Activated naive CD4-positive, alpha-beta T cell treated with anti-CD3 and anti-CD28 coated beads, Interleukin-2, amount 10 ng/mL, durations not matched to agents 7 days and 5 days (primary cell): Measurements from ENCODE around the gene CRACR2A.

Source experiments
- CTCF ChIA-PET: fragments of 350-600 bp; sonication (Branson Sonifier 250); formaldehyde crosslinking; loops from one replicate; lab custom pipeline; 2021; ENCODE audit warnings: antibody characterized with exemption; lab: Charles Lee
- DNase-seq: peaks from one replicate; pipeline ENCODE4 v3.0.0-alpha.2; 2020
- H3K27ac Mint-ChIP-seq: one replicate; pipeline ENCODE4 v1.8.0; 2021; ENCODE audit warnings: mild to moderate bottlenecking, moderate library complexity, mixed read lengths
- H3K27me3 Mint-ChIP-seq: one replicate; pipeline ENCODE4 v1.8.0; 2021; ENCODE audit warnings: mild to moderate bottlenecking, mixed read lengths
- H3K36me3 Mint-ChIP-seq: one replicate; pipeline ENCODE4 v1.8.0; 2021; ENCODE audit warnings: mixed read lengths
- H3K4me1 Mint-ChIP-seq: one replicate; pipeline ENCODE4 v1.8.0; 2021; ENCODE audit warnings: mixed read lengths
- H3K4me3 Mint-ChIP-seq: one replicate; pipeline ENCODE4 v1.8.0; 2021; ENCODE audit warnings: mild to moderate bottlenecking, moderate library complexity, mixed read lengths
- H3K9me3 Mint-ChIP-seq: one replicate; pipeline ENCODE4 v1.8.0; 2021; ENCODE audit warnings: mixed read lengths

Gene CRACR2A

DNA sequence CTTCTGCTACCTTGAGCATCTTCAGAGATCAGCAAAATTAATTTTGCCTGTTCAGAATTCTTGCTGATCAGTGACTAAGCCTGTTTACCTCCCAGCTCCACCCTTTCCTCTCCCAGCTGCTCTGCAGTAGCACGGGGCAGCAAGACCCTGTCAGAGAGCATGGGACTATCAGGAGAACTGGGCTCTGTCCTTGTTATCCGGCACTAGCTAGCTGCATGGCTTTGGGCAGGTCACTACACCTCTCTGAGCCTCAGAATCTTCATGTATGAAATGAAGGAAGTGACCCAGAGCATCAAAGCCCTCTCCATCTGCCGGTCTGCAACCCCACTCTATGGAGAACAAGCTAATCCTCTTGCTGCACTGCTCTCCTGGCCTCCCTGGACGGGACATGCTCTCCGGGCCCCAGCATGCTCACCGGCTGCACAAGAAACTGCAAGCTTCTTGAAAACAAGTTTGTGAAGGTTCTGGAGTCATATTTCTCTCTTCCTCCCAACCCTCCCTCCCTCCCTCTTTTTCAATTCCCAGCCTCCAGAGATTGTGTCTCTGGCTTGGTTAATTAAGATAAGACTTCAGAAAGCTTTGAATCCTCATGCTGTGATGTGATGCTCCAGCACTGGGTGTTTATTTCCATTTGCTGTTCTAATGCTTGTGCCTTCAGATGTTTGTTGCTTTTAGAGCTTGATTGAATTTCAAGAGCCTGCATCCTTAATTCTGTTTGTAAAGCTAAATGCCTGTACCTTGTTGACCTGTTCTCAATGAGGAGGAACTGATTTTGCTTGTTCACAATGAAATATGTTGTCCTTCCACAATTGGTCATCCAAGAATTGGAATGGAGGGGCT is 101.1 kb downstream of the CRACR2A start:
- H3K36me3 Mint-ChIP-seq = peaks cover 38% of the 10 kb centered on the region
- H3K4me1 Mint-ChIP-seq = peaks cover 13% of the 10 kb centered on the region
- H3K27ac Mint-ChIP-seq = no peak overlapping the region
- no peak overlapping the region for H3K4me3 Mint-ChIP-seq
- no peak for DNase-seq
- no peaks in the 10 kb centered on the region for H3K9me3 Mint-ChIP-seq
- CTCF ChIA-PET = interaction anchor here (1.5 kb wide), 1 partner anchor 126 kb away, joined by 5 read pairs; no protein-coding TSS in a partner anchor
- H3K27me3 Mint-ChIP-seq = no peaks in the 10 kb centered on the region

DNA sequence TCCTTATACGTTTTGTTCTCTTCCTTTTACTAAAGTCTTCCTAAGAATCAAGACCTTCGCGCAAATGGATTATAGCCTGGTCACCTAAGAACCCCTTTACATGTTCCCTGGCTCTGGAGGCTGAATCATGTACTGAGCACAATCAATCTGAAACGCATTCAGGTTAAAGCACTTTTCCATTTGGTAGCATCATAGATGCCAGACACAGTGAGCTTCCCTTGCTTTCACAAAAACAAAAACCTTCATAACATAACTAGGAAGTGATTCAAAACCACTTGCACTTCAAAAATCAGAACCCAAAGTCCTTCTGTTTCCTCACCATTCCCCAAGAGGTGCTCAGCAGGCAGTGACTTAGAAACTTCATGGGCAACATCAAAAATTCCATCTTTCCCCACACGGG is 105.4 kb downstream of the CRACR2A start:
- H3K27me3 Mint-ChIP-seq = no peaks in the 10 kb centered on the region
- CTCF ChIA-PET = interaction anchor here (0.8 to 1.3 kb wide), 3 partner anchors 10 to 348 kb away, joined by 3 read pairs; no protein-coding TSS in a partner anchor
- no peak for DNase-seq
- no peak overlapping the region for H3K27ac Mint-ChIP-seq
- H3K9me3 Mint-ChIP-seq = no peaks in the 10 kb centered on the region
- H3K4me1 Mint-ChIP-seq = peaks cover 15% of the 10 kb centered on the region
- H3K4me3 Mint-ChIP-seq = no peak overlapping the region
- peaks cover 26% of the 10 kb centered on the region for H3K36me3 Mint-ChIP-seq

DNA sequence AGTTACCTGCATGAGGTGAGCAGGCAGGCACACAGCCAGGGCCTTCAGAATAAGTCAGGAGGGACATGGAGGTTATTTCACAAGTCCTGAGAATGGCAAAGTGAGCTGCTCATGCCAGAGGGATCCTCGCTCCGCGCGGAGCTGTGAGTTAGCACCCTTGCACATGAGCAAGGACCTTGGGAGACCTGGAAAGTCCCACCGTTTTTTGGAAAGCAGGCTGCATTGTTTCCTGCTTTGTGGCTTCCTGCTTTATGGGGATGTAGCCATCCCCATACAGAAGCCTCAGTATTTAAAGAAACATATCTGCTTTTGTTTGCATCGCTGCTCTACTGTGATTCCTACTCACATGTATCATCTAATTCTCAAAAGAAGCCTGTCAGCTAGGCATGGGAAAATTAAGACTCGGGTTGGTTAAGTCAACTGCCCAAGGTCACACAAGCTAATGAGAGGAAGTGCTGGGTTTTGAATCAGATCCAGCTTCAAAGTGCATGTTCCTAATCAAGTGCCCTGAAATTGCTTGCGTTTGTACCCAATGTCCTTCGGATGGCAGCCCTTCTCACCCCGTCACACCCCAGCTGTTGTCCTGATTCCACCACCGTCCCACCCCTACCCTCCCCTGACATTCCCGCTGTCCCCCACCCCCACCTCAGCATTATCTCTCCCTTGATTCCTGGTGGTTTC is 106.2 kb downstream of the CRACR2A start:
- DNase-seq = no peak
- H3K36me3 Mint-ChIP-seq = peaks cover 20% of the 10 kb centered on the region
- no peaks in the 10 kb centered on the region for H3K27me3 Mint-ChIP-seq
- peaks cover 15% of the 10 kb centered on the region for H3K4me1 Mint-ChIP-seq
- CTCF ChIA-PET = interaction anchor here (1.0 to 1.2 kb wide), 3 partner anchors 10 to 346 kb away, joined by 3 to 4 read pairs (median 4); no protein-coding TSS in a partner anchor
- no peaks in the 10 kb centered on the region for H3K9me3 Mint-ChIP-seq
- peak overlapping the region; percentile 56 for H3K27ac Mint-ChIP-seq
- no peak overlapping the region for H3K4me3 Mint-ChIP-seq

DNA sequence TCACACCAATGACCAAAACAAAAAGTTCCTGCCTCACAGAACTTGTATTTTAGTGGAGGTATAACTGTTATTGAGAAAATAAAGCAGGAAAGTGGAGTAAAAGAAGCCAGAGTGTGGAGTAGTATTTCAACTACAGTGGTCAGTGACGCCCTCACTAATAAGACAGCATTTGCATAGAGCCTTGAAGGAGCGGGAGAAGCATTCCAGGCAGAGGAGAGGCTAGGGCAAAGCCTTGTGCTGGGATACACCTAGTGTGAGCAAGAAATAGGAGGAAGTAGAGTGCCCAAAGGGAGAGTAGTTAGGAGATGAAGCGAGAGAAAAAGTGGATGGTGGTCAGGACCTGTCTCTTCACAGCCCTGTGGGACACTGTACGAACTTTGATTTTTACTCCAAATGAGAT is 107.8 kb downstream of the CRACR2A start:
- no peaks in the 10 kb centered on the region for H3K27me3 Mint-ChIP-seq
- H3K27ac Mint-ChIP-seq = no peak overlapping the region
- no peak overlapping the region for H3K4me3 Mint-ChIP-seq
- CTCF ChIA-PET = no interaction called here
- no peaks in the 10 kb centered on the region for H3K9me3 Mint-ChIP-seq
- DNase-seq = no peak
- H3K4me1 Mint-ChIP-seq = peaks cover 11% of the 10 kb centered on the region
- H3K36me3 Mint-ChIP-seq = peaks cover 17% of the 10 kb centered on the region

DNA sequence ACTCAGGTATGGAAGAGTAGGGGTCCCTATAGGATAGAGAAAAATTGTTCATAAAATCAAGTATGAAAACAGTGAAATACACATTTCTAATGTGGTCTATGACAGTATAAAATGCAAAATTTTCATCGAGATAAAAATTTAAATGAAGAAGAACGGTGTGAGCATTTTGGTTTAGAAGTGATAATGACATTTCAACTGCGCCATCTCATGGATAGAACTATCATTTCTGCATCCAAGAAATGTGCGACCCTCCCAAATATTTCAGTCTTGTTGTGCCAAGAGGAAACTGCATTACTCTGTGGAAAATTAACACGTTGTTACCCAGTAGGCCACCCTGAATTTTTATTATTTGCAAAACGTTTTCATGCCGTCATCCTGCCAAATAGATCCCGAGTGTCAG is 108.8 kb downstream of the CRACR2A start:
- CTCF ChIA-PET = no interaction called here
- H3K27me3 Mint-ChIP-seq = no peaks in the 10 kb centered on the region
- H3K27ac Mint-ChIP-seq = no peak overlapping the region
- peaks cover 17% of the 10 kb centered on the region for H3K36me3 Mint-ChIP-seq
- no peak for DNase-seq
- H3K4me3 Mint-ChIP-seq = no peak overlapping the region
- H3K4me1 Mint-ChIP-seq = peaks cover 11% of the 10 kb centered on the region
- no peaks in the 10 kb centered on the region for H3K9me3 Mint-ChIP-seq

DNA sequence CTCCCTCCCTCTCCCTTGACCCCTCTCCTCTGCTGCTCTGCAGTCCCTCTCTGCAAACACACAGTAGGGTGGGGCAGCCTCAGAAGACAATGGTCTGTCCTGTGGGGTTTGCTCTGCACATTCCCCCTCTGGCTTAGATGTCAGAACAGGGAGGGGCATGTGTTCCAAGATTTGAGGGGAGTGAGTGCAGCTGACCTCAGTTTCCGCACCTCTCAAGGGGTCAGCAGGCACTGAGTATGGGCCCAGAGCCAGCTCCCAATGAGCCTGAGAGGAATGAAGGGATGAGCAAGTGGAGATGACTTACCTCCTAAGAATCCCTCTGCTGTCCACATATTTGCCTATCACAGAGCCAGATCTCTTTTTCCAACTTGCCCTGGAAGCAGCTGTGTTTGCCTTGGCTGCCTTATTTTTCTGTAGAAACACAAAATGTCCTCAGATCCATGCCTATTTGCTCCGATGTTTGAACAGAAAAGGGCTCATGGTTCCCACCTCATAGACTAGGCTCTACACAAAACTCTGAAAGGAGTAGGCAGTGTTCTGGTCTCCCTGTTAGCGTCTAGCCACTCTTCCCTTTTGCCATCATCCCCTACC is 111.4 kb downstream of the CRACR2A start:
- no peak for DNase-seq
- peaks cover 19% of the 10 kb centered on the region for H3K36me3 Mint-ChIP-seq
- H3K27ac Mint-ChIP-seq = no peak overlapping the region
- no peak overlapping the region for H3K4me3 Mint-ChIP-seq
- no peaks in the 10 kb centered on the region for H3K4me1 Mint-ChIP-seq
- no peaks in the 10 kb centered on the region for H3K27me3 Mint-ChIP-seq
- H3K9me3 Mint-ChIP-seq = no peaks in the 10 kb centered on the region
- CTCF ChIA-PET = no interaction called here

DNA sequence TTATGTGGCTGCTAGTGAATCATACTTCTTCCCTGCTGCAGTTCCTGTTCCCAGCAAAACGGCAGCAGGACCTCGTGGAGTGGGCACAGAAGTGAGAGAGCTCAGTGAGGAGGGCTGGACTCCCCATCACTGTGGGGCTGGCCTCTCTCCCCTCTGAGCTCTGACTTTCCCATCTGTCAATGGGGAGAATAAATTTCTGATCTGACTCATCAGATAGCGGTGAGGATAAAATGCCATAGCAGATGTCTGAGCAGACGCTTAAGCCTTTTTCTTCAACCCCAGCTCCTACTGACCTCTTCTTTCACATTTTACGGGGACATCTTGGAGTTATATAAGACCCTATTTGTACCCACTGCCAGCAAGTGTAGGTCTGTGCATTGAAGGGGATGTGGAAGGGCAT is 116.6 kb downstream of the CRACR2A start:
- Mint-ChIP-seq H3K4me1 (peaks cover 12% of the 10 kb centered on the region), H3K4me3 (no peak overlapping the region), H3K27me3 (no peaks in the 10 kb centered on the region), H3K27ac (no peak overlapping the region), H3K36me3 (peaks cover 14% of the 10 kb centered on the region), H3K9me3 (no peaks in the 10 kb centered on the region)
- CTCF ChIA-PET = interaction anchor here (0.8 kb wide), 1 partner anchor 11 kb away, joined by 3 read pairs; no protein-coding TSS in a partner anchor
- no peak for DNase-seq

DNA sequence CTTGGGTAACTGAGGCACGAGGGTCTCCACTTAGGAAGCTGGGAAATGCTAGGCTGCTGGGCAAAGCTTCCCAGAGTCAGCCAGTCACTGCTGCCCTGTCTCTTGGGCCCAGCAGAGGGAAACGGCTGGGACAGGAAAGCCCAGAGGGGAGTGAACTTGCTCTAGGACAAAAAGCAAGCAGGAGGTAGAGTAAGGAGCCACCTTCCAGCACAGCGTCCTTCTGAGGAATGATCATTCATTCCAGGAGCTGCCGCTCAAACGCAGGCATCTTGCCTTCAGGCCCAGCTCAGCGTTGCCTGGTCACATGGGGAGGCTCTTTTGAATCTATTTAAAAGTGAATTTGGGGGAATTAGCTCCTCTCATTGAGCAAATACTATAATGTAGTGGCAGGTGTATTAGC is 118.6 kb downstream of the CRACR2A start:
- no peak overlapping the region for H3K27ac Mint-ChIP-seq
- peaks cover 12% of the 10 kb centered on the region for H3K4me1 Mint-ChIP-seq
- no peak for DNase-seq
- no peak overlapping the region for H3K4me3 Mint-ChIP-seq
- no peaks in the 10 kb centered on the region for H3K27me3 Mint-ChIP-seq
- peaks cover 16% of the 10 kb centered on the region for H3K36me3 Mint-ChIP-seq
- no peaks in the 10 kb centered on the region for H3K9me3 Mint-ChIP-seq
- CTCF ChIA-PET = no interaction called here

DNA sequence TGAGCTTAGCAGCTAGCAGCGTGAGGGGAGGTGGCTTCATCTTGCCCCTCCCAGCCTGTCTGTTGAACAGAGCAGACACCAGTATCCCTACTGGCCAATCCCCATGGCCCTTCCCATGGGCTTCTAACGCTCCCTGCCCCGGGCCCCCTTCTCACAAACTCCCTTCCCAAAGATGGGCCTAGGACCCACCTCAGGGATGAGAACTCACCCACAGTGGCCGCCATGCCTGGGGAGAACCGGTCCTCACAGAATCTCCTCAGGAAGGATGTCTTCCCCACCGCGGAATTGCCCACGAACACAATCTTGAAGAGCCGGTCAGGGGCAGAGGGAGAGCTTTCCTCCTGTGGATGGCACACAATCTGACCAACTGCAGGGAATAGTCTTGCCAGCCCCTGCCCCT is 119.5 kb downstream of the CRACR2A start:
- H3K36me3 Mint-ChIP-seq = peaks cover 17% of the 10 kb centered on the region
- no peak overlapping the region for H3K27ac Mint-ChIP-seq
- CTCF ChIA-PET = interaction anchor here (0.6 to 1.1 kb wide), 3 partner anchors 167 to 333 kb away, joined by 3 to 4 read pairs (median 3); no protein-coding TSS in a partner anchor

DNA sequence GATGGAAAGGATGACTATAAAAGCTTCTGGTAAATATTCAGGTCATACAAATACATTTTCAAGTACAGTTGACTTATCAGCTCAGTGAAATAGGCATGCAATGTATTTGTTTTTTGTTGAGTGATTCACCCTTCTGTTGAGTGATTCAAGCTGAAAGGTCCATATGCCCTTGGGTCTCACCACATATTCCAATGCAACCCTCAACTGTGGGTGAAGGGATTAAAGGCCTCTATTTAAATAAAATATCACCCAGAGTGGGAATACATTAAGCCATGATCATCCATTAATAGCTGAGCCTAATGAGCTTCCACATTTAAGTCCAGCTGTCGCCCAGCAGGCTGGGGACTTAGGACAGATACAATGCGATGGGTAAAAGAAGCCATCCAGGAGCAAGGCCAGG is 120.2 kb downstream of the CRACR2A start:
- CTCF ChIA-PET = interaction anchor here (0.6 to 1.1 kb wide), 3 partner anchors 168 to 333 kb away, joined by 3 to 4 read pairs (median 3); no protein-coding TSS in a partner anchor
- DNase-seq = no peak

More for the DNA sequence above, 119.5 kb downstream of the CRACR2A start:
- no peaks in the 10 kb centered on the region for H3K9me3 Mint-ChIP-seq
- peaks cover 12% of the 10 kb centered on the region for H3K4me1 Mint-ChIP-seq
- H3K4me3 Mint-ChIP-seq = no peak overlapping the region
- H3K27me3 Mint-ChIP-seq = no peaks in the 10 kb centered on the region
- DNase-seq = no peak

DNA sequence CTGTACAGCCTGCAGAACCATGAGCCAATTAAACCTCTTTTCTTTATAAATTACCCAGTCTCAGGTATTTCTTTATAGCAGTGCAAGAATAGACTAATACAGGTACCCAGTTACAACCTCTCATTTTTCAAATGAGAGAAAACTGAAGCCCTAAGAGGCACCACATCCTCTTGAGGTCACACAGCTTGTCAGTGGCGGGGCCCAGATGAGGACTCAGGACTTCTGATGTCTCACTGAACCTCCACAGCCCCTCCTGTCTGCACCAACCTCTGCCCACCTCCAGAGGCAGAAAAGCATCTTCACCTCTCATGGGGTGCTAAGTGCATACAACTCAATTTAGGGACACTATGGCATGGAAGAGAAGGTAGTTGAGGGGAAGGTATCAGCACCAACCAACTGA is 120.7 kb downstream of the CRACR2A start:
- CTCF ChIA-PET = interaction anchor here (0.7 to 1.1 kb wide), 2 partner anchors 14 to 332 kb away, joined by 4 read pairs; no protein-coding TSS in a partner anchor
- Mint-ChIP-seq H3K9me3 (no peaks in the 10 kb centered on the region), H3K4me1 (peaks cover 12% of the 10 kb centered on the region), H3K4me3 (no peak overlapping the region), H3K27me3 (no peaks in the 10 kb centered on the region), H3K36me3 (peaks cover 17% of the 10 kb centered on the region), H3K27ac (no peak overlapping the region)
- peak; percentile 34 for DNase-seq

More for the DNA sequence above, 120.2 kb downstream of the CRACR2A start:
- H3K4me3 Mint-ChIP-seq = no peak overlapping the region
- no peaks in the 10 kb centered on the region for H3K9me3 Mint-ChIP-seq
- no peaks in the 10 kb centered on the region for H3K27me3 Mint-ChIP-seq
- H3K36me3 Mint-ChIP-seq = peaks cover 17% of the 10 kb centered on the region
- peaks cover 12% of the 10 kb centered on the region for H3K4me1 Mint-ChIP-seq
- peak overlapping the region; percentile 28 for H3K27ac Mint-ChIP-seq

DNA sequence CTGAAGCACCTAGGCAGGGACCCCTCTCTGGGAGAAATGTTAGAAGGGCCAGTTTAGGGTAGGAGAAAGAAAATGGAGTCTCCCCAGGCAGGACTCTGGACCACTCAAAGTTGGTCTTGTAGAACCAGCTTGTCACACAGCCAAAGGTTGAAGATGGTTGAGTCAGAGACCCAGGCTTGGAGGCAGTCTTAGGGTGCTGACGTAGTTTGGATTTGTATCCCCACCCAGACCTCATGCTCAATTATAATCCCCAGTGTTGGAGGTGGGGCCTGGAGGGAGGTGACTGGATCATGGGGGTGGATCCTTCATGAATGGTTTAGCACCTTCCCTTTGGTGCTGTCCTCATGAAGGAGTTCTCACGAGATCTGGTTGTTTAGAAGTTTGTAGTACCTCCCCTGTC is 121.2 kb downstream of the CRACR2A start:
- DNase-seq = no peak
- Mint-ChIP-seq H3K4me1 (peaks cover 12% of the 10 kb centered on the region), H3K36me3 (peaks cover 20% of the 10 kb centered on the region), H3K4me3 (no peak overlapping the region), H3K27ac (no peak overlapping the region), H3K27me3 (no peaks in the 10 kb centered on the region), H3K9me3 (no peaks in the 10 kb centered on the region)
- CTCF ChIA-PET = interaction anchor here (0.7 kb wide), 1 partner anchor 14 kb away, joined by 4 read pairs; no protein-coding TSS in a partner anchor

DNA sequence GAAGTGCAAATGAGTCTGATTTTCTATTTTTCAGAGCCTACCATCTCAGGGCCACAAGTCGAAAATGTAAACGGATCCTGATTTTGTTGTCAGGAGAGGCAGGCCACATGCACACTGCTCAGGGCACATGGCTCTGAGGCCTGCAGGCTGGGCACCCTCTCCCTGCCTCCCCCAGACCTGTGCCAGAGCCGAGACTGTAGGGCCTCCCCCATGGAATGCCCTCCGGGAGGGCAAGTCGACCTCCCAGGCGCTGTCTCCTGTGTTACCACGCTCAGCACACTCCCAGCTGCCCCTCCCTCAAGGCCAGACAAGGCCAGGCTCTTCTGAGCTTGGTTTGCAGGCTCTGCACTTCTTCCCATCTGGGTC is 121.7 kb downstream of the CRACR2A start:
- Mint-ChIP-seq H3K4me3 (no peak overlapping the region), H3K9me3 (no peaks in the 10 kb centered on the region), H3K4me1 (peaks cover 12% of the 10 kb centered on the region), H3K27me3 (no peaks in the 10 kb centered on the region), H3K36me3 (peaks cover 22% of the 10 kb centered on the region), H3K27ac (no peak overlapping the region)
- no peak for DNase-seq
- CTCF ChIA-PET = no interaction called here

DNA sequence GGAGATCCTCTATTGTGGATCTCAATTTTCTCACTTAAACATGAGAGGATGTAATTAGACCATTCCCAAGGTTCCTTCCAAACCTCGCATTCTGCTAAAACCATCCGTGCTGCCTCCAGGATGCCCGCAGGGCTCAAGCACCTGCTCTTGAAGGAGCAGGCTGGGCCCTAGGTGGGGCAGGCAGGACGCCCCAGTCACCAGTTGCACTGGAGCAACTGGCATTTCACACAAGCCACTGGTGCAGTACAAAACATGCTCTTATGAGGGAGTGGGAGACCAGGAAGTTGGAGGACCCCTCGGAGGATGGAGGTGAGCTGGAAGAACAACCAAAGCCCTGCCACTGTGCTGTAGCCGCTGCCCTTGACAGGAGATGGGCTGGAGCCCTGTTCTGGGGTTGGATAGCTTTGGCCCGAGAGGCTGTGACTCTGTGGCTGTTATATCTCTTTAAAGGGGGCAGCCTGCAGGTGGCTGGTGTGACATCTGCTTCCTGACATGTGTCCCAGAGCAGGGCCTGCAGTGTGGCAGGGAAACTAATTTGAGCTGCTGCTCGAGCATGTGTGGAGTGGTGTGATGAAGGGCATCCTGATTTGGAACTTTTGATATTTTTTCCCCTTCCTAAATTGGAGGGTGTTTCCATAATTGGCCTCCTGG is 122.2 kb downstream of the CRACR2A start:
- Mint-ChIP-seq H3K27me3 (no peaks in the 10 kb centered on the region), H3K4me3 (no peak overlapping the region), H3K27ac (no peak overlapping the region), H3K9me3 (no peaks in the 10 kb centered on the region), H3K4me1 (peaks cover 12% of the 10 kb centered on the region), H3K36me3 (peaks cover 27% of the 10 kb centered on the region)
- CTCF ChIA-PET = no interaction called here
- DNase-seq = no peak
